Fibroblast of mammary gland (primary cell): ENCODE results near the gene TPPP.

Source experiments
- DNase-seq: peaks from one replicate; pipeline ENCODE4 v3.0.0-alpha.2; 2010; ENCODE audit warnings: low read depth
- H3K4me3 ChIP-seq: 2 replicates; pipeline ENCODE4 v1.5.1; 2011; ENCODE audit warnings: low read depth, mild to moderate bottlenecking, low read length, moderate library complexity; ENCODE audit not compliant: control insufficient read depth
- TF ChIP-seq, protein P1 (sequence below): conservative IDR thresholded peaks from 2 replicates; pipeline ENCODE4 v1.5.1; 2011; ENCODE audit warnings: low read depth, low read length, inconsistent platforms; ENCODE audit not compliant: control insufficient read depth, insufficient read depth

The TPPP gene

DNA sequence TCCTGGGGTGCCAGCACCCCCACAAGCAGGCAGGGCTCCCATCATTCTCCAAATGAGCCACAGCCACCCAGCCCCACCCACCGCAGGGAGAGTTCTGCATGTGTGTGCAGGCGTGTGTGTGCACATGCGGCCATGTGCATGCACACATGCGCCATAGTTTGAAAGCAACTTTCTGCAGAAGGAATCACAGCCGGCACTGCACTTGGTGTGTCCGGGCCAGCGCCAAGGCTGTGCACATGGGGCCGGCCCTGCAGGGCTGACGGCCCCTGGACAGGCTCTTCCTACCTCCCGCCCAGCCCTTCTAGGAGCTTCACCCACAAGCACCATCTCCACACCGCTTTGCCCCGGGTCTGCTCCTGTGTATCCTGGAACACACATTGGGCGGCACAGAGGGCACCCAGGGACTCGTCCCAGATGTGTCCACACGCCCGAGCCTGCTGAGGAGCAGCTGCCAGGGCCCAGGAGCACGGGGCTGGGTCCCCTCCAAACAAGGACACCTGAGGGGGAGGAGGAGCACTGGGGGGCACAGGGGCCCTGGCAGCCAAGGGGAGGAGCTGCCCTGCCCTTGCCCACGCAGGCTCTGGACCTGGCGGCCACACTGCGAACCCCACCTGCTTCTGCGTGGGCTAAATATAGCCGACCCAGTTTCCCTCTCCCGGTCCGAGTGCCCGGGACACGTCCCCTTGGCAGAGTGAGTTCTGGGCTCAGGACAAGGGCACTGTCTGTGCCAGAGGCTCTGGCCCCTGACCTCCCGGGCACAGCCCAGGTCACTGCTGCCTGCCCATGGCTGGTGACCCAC is 19.1 kb downstream of the TPPP start:
- TF ChIP-seq, protein P1, sequence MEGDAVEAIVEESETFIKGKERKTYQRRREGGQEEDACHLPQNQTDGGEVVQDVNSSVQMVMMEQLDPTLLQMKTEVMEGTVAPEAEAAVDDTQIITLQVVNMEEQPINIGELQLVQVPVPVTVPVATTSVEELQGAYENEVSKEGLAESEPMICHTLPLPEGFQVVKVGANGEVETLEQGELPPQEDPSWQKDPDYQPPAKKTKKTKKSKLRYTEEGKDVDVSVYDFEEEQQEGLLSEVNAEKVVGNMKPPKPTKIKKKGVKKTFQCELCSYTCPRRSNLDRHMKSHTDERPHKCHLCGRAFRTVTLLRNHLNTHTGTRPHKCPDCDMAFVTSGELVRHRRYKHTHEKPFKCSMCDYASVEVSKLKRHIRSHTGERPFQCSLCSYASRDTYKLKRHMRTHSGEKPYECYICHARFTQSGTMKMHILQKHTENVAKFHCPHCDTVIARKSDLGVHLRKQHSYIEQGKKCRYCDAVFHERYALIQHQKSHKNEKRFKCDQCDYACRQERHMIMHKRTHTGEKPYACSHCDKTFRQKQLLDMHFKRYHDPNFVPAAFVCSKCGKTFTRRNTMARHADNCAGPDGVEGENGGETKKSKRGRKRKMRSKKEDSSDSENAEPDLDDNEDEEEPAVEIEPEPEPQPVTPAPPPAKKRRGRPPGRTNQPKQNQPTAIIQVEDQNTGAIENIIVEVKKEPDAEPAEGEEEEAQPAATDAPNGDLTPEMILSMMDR: no peak
- H3K4me3 ChIP-seq: no peak overlapping the region
- no peak for DNase-seq

DNA sequence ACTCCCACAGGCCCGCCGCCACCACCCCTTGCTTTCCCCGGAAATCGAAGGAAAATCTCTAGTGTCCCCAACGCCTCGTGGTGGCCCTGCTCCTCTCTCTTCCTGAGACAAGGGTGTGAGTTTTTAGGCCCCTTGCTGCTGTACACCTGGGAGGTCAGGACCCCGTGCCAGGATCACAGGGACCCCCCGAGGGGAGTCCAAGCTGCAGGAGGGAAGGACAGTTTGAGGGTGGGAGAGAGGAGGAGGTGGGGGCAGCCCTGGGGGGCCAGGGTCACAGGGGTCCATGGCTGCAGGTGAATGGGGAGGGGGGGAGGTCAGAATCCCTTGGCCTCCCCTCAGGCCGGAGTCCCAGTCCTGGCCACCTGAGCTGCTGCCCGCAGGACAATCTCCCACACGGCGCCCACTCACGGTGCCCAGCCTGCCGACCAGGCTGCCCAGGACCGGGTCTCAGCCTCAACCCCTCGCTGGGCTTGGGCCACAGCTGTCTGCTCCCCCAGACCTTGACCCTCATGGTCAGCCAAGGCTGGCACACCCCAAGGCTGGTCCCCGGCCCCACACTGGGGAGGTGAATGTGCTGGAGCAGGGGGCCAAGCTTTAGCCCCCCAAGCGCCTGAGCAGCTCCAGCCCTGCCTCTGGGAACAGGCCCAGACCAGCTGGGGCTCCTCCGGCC is 19.9 kb downstream of the TPPP start:
- no peak for DNase-seq
- no peak overlapping the region for H3K4me3 ChIP-seq
- TF ChIP-seq, protein P1: no peak

DNA sequence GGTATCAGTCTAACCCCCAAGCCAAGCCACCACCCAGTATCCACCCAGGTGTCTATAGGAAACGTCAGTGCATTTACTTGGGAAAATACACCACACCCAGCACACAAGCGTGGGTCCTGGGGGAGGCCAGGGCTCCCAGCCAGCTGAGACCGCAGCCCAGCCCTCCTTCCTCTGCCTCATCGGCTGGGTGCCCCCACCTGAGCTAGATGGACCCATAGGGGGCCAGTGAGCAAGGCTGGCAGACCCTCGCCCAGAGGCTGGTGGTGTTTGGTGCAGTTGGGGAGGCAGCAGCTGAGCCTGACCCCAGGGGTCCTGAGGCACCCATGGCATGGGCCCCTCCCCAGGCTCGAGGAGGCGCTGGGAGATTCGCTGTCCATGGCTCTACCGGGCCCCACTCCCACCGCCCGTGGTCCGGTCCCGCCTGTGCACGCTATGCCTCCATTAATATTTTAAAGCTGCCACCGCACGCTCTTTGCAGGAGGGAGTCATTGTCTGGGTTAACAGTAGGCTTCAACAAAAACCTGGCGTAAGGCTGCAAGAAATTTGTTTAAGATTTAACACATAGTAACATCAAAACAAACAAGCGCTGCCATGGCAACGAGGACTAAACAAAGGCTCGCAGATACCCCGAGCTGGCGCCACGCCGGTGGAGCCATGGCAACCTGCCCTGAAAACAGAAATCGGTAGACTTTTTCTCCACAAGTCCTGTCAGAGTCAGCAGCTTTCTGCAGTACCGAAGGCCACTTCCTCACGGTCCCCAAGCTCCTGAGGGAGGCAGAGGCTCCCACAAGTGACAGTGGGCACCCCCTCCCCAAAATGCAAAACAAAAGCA is 20.6 kb downstream of the TPPP start:
- peak; percentile 74 for DNase-seq
- no peak overlapping the region for H3K4me3 ChIP-seq
- TF ChIP-seq, protein P1: no peak

DNA sequence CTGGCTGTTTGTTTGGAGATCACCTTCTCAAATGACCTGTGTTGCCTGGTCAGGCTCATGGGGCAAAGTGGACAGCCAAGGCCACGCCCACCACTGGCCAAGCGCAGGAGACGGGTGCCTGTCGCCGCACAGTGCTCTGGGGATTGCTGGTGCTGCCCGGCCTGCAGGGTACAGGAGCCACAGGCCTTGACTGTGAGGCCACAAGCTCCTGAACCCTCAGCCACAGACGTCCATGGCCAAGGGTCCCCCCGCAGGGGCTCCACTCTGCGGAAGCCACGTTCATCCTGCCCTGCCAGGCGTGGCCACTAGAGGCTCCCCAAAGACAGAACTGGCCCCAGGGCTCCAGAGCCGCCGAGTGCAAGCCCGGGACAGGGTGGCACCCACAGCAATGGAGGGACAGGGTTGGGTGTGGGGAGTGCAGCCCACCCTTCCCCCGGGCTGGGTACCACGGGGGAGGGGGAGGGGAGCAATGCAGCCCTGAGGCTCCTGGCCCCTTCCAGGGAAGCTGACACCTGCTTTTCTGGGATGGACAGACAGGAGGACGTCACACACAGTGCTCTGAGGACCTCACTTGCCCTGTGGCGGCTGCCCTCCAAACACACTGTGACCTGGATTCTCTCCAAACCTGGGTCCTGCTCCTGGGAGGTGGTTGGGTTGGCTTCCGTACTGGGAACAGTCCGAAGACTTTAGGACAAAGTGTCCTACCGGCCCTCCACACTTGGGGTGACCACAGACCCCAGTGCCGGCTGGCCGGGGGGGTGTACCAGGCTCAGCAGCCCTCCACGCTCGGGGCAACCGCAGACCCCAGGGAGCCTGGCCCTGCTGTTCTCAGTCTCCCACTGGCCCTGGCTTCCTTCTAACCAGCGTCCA is 21.5 kb downstream of the TPPP start:
- peak; percentile 31 for DNase-seq
- H3K4me3 ChIP-seq: peak overlapping the region; percentile 9
- TF ChIP-seq, protein P1: peak; percentile 85

DNA sequence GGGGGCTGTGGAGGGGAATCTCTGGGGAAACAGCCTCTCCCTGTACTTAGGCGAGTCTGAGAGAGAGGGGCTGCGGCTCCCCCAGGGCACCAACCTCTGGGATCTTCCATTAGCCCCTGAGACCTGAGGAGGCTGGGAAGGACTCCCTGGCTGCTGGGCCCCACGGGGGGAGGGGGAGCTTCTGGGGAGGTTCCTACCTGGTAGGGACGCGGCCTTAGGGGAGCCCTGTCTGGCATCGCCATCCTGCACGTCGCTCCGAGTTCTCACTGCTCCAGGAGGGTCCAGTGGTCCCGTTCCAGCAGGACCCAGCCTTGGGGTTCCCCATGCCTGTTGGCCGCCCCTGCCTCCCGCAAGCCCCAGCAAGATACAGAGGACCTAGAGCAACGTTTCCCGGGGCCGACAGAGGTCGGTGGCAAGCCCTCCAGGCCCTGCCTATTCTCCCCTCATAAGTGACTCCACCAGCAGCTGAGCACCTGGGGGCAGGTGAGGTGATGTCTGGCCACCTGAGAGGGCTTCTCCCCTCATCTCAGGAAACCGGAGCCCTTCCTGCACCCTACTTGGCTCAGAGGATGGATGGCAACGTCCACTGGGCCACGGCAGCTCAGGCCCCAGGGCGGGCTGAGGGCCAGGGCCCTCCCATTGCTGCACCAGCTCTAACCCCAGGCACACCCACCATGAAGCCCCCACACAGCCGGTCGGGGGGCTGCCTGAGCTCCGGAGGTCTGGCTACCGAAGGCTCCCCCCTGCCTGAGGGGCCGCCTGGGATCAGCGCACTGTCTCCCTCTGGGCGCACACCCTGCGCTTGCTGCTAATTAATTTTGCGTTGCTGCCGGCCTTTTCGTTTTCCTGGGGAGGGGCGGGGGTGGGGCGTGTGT is 22.5 kb downstream of the TPPP start:
- DNase-seq: no peak

More for the DNA sequence above, 22.5 kb downstream of the TPPP start:
- TF ChIP-seq, protein P1: no peak
- H3K4me3 ChIP-seq: no peak overlapping the region
